NCI-H1048 (cell line): Measurements from ENCODE around the gene COL24A1.
"Not testable (repeated sequence)": the region's sequence is repeated elsewhere in the genome, so short reads cannot be mapped to it uniquely, and the experiment has no call there.

Experiments
- DNase-seq: peaks from one replicate; lab custom pipeline; 2025; lab: John Stamatoyannopoulos, UW

The COL24A1 gene

GRCh38 chr1:85984636-85985035 lies 171.9 kb downstream of the COL24A1 start:
- DNase-seq = no peak

GRCh38 chr1:85983316-85983715 lies 173.3 kb downstream of the COL24A1 start:
- no peak for DNase-seq

- DNase-seq = no peak
These were observed 179.9 kb downstream of the COL24A1 start for GRCh38 chr1:85976516-85977205.

GRCh38 chr1:85975912-85976371 lies 180.6 kb downstream of the COL24A1 start:
- DNase-seq = no peak

- DNase-seq = no peak
These were observed 194.1 kb downstream of the COL24A1 start for GRCh38 chr1:85962457-85962856.

GRCh38 chr1:85957760-85958159 lies 198.8 kb downstream of the COL24A1 start:
- DNase-seq = no peak

- not testable (repeated sequence) for DNase-seq
These were observed 201.4 kb downstream of the COL24A1 start for GRCh38 chr1:85955218-85955617.

- no peak for DNase-seq
These were observed 204.1 kb downstream of the COL24A1 start for GRCh38 chr1:85952460-85952859.

GRCh38 chr1:85947186-85947585 lies 209.4 kb downstream of the COL24A1 start:
- no peak for DNase-seq

- no peak for DNase-seq
These were observed 212.6 kb downstream of the COL24A1 start for GRCh38 chr1:85943945-85944344.

GRCh38 chr1:85943526-85943925 lies 213.0 kb downstream of the COL24A1 start:
- no peak for DNase-seq

- DNase-seq = no peak
These were observed 215.8 kb downstream of the COL24A1 start for GRCh38 chr1:85940656-85941306.

- DNase-seq = no peak
These were observed 217.7 kb downstream of the COL24A1 start for GRCh38 chr1:85938829-85939228.

- no peak for DNase-seq
These were observed 220.1 kb downstream of the COL24A1 start for GRCh38 chr1:85936470-85936869.

GRCh38 chr1:85936057-85936456 lies 220.5 kb downstream of the COL24A1 start:
- DNase-seq = no peak

GRCh38 chr1:85935234-85935633 lies 221.3 kb downstream of the COL24A1 start:
- no peak for DNase-seq

- no peak for DNase-seq
These were observed 222.1 kb downstream of the COL24A1 start for GRCh38 chr1:85934516-85934915.

- DNase-seq = no peak
These were observed 222.6 kb downstream of the COL24A1 start for GRCh38 chr1:85933961-85934360.

- DNase-seq = no peak
These were observed 244.8 kb downstream of the COL24A1 start for GRCh38 chr1:85911742-85912141.

GRCh38 chr1:85900921-85901320 lies 255.7 kb downstream of the COL24A1 start:
- DNase-seq = no peak

- DNase-seq = no peak
These were observed 257.7 kb downstream of the COL24A1 start for GRCh38 chr1:85898861-85899260.

GRCh38 chr1:85894651-85895050 lies 261.9 kb downstream of the COL24A1 start:
- no peak for DNase-seq

- DNase-seq = no peak
These were observed 264.2 kb downstream of the COL24A1 start for GRCh38 chr1:85892366-85892765.

GRCh38 chr1:85889870-85890269 lies 266.7 kb downstream of the COL24A1 start:
- DNase-seq = no peak
